ENCODE data around the gene SYNPO. TPM values are rescaled to one million over a fixed set of nuclear protein-coding genes. Genes with fewer than 3 reads are reported as not detected.

The SYNPO gene
- total RNA-seq, 1 experiment from 2014 or later: 5.6 TPM

DNA sequence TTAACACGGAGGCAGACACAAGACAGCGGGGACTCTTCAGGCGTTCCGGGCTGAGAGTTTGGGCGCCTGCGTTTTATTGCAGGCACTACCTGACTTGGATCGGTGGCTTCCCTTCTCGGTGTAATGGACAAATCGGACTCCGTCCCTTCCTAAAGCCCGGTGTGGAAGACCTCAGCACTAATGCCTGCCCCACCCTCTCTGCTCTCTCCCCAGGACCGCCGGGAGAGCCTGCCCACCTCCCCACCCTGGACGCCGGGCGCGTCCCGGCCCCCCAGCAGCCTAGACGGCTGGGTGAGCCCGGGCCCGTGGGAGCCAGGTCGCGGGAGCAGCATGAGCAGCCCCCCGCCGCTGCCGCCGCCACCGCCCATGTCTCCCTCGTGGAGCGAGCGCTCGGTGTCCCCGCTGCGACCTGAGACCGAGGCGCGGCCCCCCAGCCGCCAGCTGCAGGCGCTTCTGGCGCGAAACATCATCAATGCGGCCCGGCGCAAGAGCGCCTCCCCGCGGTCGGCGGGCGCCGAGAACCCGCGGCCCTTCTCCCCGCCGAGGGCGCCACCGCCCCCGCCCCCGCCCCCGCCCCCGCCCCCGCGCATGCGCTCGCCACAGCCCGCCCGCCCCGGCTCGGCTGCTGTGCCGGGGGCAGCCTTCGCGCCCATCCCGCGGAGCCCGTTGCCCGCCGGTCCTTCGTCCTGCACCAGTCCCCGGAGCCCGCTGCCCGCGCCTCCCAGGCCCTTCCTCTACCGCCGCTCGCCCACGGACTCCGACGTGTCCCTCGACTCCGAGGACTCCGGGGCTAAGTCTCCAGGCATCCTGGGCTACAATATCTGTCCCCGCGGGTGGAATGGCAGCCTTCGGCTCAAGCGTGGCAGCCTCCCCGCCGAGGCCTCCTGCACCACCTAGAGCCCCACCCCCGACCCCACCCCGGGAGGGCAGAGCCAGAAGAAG lies 16.0 kb downstream of the SYNPO start:
- peak; percentile 58 for DNase-seq (ENCODE audit: low read depth)

DNA sequence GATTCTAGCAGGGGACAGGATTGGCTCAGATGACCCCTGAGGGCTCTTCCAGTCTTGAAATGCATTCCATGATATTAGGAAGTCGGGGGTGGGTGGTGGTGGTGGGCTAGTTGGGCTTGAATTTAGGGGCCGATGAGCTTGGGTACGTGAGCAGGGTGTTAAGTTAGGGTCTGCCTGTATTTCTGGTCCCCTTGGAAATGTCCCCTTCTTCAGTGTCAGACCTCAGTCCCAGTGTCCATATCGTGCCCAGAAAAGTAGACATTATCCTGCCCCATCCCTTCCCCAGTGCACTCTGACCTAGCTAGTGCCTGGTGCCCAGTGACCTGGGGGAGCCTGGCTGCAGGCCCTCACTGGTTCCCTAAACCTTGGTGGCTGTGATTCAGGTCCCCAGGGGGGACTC lies 17.7 kb downstream of the SYNPO start:
- DNase-seq (ENCODE audit: low read depth): no peak

DNA sequence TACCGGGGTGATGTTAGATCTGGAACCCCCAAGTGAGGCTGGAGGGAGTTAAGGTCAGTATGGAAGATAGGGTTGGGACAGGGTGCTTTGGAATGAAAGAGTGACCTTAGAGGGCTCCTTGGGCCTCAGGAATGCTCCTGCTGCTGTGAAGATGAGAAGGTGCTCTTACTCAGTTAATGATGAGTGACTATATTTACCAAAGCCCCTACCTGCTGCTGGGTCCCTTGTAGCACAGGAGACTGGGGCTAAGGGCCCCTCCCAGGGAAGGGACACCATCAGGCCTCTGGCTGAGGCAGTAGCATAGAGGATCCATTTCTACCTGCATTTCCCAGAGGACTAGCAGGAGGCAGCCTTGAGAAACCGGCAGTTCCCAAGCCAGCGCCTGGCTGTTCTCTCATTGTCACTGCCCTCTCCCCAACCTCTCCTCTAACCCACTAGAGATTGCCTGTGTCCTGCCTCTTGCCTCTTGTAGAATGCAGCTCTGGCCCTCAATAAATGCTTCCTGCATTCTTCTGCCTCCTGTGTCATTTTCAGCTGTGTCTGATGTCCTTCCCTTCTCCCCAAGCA lies 18.3 kb downstream of the SYNPO start:
- DNase-seq (ENCODE audit: low read depth): no peak

DNA sequence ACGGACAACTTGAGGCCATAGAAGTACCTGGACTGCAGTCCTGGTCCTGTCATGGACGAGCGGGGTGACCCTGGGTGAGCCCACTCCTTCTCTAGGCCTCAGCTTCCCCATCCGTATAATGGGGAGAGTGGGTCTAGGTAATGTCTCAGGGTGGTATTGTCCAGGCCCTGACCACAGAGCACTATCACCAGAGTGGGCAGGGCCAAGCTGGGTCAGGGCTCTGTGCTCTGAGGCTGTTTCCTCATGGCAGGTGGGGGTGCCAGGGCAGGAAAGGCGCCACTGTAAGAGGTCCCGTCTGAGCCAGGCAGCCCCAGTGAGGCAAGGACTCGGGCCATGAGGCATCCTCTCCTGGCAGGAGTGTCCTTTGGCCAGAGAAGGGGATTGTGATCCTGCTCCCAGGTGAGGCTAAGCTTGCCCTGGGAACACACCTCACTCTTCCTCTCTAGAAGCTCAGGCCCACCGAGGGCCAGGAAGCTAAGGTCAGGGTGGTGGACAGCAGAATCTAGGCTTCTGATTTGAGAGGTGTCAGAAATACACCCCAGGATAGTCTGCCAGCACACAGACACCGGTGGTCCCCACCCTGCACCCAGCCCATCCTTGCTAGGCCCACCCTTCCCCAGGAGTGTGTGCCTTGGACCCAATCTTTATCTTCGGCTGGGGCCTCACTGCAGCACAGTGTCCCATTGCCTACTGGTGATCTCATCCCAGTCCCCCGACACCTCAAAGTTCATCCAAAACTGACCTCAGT lies 19.1 kb downstream of the SYNPO start:
- DNase-seq (ENCODE audit: low read depth): no peak

DNA sequence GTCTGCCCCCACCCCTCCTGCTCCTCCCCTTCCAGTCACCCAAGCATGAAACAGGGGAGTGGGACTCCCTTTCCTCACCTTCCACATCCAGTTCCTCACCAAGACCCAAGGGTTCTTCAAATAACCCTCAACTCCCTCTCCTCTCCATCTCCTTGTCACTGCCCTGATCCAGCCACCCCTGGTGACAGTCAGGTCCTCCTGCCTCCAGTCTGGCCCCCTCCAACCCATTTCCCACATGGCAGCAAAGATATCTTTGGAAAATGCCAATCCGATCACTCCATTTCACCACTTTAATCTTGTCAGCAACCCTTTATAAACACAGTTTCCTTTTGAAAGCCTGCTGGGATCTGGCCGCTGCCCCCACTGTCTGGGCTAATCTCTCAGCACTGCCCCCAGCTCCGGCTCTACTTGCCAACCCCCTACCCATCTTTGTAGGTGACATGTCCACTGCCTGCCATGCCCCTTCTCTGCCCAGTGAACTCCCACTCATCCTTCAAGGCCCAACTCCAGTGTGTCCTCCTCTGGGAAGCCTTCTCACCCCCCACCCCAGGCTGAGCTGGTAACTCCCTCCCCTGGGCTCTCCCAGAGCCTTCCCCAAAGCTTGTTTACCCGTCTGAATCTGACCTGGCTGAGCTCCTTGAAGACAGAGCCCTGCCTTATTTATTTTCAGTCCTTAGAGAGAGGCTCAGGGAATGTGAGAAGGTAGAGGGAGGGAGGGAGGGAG lies 19.8 kb downstream of the SYNPO start:
- no peak for DNase-seq (ENCODE audit: low read depth)

DNA sequence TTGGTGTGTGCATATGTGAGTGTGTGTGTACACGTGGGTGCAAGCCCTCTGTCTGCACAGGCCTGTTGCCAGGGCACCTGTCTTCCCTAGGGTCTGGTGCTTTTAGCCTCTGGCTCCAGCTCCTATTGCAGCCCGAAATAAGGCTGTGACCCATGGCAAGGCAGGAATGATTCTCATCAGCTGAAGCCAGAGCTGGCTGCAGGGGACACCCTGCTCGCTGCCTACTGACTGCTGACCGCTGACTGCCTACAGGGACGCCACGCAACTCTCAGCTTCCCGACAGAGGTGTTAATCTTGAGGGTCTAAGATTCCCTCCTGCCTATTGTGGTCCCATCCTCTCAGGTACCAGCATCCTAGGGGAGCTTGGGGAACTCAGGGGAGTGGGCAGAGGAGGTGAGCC lies 20.6 kb downstream of the SYNPO start, which contains the start of gene MYOZ3:
MYOZ3 (plus strand) TSS at position 166 of the 400 bp plus-strand sequence. CDS start 1,691 bp downstream, outside the sequence.
- DNase-seq (ENCODE audit: low read depth): no peak

DNA sequence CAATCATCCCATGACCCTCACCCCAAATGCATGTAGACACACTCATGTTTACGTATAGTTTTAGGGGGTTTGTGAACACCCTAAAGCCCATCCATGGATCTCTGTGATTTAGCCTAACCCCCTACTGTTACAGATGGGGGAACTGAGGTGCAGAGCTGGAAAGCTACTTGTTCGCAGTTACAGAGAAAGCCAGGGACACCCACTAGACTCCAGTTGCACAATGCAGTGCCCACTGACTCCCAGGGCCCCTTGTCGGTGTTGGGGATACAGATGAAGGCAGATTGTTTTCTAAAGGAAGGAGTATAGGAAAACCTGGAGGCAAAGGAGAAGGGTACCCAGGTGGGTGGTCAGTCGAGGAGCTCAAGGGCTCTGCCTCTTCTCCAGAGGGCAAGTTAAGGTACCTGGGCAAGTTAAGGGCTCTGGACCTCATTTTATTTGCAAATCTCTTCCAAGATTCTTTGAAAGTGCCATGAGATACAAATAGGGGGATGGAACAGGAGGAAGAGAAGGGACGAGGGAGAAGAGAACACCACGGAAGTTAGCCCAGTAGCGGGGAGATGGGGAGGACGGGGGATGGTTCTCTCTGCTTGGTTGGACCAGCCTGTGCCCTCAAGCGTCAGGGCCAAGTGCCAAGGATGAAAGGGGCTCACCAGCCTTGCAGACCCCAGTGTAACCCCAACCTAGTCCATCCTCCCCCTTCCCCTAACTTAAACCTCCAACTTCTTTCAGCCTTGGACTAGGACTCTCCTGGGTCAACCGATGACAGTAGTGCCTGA lies 21.5 kb downstream of the SYNPO start:
- DNase-seq (ENCODE audit: low read depth): no peak

DNA sequence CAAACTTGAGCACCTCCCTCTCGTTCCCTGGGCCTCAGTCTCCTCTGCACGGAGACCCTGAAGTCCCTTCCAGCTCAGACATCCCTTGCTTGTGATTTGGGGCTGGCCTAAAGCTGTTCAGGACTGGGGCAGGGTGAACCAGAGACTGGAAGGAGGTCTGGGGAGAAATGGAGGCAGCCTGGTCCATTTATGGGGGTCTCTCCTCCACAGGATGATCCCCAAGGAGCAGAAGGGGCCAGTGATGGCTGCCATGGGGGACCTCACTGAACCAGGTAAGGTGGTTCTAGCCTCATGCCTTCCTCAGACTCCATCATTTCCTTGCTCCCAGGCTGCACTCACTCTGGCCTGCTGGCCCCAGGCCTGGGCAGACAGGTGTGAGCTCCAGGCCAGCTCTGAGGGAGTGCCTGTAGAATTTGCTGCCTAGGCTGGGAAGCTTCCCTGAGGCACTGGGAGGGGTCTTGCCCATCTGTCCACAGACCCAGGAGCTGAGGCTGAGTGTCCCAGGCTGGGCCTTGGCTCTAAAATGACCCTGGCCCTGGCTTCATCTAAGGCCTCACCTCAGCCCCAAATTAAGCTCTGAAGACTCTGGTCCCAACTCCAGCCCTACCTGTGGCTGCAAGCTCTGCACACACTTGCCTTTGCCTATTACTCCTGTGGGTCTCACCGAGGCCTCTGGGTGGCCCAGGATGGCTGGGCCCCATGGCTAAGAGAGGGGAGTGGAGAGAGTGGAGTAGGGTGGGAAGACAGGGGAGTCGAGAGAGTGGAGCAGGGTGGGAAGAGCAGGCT lies 22.5 kb downstream of the SYNPO start:
- DNase-seq (ENCODE audit: low read depth): no peak

DNA sequence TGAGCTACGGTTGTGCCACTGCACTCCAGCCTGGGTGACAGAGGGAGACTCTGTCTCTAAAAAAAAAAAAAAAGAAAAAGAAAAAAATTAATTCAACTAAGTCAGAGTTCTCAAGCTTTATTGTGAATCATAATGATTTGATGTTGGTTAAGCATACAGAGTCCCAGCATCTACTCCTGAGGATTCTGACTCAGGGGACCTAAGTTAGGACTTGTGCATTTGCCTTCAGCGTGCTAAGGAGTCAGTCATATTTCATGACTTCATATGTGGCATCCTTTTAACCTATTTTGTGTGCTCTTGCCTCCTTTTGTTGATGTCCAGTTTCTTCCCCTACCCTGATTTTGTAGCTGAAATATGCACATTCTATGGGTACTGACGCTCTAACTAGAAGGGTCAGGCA lies 23.5 kb downstream of the SYNPO start:
- no peak for DNase-seq (ENCODE audit: low read depth)

DNA sequence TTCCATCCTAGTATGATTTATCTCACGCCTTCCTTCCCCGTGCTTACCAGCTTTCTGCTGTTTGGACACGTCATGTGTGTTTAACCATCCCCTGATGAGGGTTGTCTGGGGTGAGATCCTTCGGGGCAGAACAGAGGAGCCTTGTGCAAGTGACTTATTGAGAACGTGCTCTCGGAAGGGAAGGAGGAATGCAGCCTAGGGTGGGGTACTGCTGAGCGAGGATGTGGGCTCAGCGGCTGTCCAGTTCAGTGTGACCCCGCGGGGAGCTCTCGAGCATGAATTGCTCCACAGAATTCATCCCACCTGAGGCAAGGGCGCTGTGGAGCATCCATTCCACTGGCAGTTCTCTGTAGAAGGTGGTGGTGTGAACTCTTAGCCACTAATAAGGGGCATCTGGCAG lies 24.6 kb downstream of the SYNPO start:
- no peak for DNase-seq (ENCODE audit: low read depth)

DNA sequence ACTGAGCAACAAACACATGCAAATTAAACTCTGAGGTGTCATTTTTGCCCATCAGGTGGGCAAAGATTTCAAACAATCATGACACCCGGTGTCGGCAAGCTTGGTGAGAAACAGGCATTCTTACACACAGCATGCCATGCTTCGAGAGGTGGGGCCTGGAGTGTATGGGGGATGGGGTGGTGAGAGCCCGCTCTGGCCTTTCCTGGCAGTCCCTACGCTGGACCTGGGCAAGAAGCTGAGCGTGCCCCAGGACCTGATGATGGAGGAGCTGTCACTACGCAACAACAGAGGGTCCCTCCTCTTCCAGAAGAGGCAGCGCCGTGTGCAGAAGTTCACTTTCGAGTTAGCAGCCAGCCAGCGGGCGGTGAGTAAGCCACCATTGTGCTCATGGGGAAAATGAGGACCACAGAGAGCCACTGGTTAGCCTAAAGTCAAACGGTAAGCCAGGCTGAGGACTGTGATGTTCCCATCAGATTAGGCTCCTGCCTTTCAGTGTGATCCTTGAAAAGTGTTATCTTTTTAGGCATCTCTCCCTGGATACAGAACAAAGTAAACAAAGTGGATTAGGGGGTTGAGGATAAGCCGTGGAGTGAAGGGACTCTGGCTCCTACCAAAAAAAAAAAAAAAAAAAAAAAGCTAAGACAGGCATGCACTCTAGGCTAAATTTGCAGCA lies 30.0 kb downstream of the SYNPO start:
- DNase-seq (ENCODE audit: low read depth): peak; percentile 45

DNA sequence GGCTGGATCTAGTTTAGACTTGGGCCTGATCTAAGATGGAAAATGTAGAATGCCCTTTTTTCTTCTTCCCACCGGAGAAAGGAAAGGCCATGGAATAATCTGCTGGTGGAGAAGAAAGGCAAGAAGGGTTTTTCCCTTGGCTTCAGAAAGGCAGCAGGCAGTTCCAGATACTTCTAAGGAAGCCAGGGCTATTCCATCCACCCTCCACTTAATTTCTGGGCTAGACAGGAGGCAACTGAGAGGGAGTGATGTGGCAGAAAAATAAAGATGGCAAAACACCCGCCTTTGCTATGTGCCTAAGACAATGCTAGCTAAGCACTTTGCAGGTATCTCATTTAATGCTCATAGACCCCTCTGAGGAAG lies 30.5 kb downstream of the SYNPO start:
- no peak for DNase-seq (ENCODE audit: low read depth)

DNA sequence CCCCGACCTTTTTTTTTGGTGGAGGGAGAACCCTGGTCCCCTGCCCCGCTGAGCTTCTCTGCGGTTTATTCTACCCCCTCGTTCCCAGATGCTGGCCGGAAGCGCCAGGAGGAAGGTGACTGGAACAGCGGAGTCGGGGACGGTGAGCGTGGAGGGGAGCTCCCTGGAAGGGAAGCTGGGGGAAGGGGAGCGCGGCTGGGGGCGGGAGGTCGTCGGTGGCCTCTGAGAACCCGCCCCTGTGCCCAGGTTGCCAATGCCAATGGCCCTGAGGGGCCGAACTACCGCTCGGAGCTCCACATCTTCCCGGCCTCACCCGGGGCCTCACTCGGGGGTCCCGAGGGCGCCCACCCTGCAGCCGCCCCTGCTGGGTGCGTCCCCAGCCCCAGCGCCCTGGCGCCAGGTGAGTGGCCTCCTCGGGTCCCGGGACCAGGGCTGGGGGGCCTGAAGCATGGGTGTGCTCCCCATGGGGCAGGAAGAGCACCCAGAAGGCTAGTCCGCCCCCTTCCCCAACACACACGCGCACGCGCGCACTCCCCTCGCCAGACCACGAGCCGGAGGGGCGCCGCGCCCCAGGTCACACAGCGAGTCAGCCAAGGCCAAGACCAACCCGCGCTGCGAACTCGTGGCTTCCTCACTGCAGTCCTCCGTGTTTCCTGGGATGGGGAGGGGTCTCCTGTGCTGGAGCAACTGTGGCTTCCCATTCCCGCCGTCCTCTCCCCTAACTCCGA lies 31.2 kb downstream of the SYNPO start:
- no peak for DNase-seq (ENCODE audit: low read depth)

DNA sequence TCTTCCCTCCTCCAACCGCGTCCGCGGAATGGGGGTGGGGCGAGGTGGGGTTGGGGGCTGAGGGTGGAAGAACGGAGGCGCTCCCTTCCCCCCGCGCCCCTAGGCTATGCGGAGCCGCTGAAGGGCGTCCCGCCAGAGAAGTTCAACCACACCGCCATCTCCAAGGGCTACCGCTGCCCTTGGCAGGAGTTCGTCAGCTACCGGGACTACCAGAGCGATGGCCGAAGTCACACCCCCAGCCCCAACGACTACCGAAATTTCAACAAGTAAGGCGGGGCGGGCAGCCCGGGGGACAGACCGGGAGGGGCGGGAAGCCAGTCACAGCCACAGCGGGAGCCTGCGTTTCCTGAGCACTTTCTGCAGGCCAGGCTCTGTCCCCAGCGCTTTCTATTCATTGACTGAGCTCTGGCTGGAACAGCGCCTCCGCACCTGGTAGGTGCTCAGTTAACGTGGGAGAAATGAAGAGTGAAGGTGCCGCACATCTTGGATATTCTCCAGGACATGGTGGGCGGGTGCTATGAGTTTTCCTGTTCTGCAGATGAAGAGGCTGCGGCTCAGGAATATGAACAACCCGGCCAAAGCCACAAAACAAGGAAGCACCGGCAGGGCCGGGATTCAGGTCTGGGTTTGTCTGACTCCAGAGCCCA lies 31.9 kb downstream of the SYNPO start:
- DNase-seq (ENCODE audit: low read depth): peak; percentile 58

DNA sequence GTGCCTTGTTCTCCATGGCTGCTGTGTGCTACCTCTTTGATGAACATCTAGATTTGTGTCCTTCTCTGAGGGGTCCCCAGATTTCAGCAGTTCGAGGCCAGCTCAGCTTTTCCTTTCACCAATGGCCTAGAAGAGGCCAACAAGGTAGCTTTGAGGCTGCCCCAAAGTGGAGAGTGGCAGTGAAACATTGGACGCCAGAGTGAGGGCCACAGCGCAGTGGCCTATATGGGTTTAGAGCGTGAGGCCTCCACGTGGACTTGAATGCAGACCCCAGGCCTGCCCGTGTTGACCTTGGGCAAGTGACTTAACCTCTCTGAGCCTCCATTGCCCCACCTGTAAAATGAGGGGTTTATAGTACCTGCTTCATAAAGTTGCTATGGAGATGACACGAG lies 32.4 kb downstream of the SYNPO start:
- no peak for DNase-seq (ENCODE audit: low read depth)

DNA sequence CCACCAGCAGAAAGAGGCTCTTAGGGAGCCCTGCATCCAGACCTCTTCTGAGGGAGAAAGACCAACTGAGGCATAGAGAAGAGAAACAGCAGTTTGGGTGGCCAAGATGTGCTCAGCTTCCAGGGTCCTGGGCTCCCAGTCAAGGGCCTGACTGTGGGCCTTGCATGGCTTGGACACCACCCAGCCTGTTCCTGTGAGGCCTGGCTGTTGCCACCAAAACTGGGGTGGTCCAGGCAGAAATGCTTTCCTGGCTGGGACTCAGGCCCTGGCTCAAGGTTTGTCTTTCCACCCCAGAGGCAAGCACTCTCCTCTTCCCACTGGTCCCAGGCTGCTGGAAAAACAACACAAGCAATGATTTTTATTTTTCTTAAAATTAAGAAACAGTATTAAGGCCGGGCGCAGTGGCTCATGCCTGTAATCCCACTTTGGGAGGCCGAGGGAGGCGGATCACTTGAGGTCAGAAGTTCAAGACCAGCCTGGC lies 33.9 kb downstream of the SYNPO start:
- no peak for DNase-seq (ENCODE audit: low read depth)

DNA sequence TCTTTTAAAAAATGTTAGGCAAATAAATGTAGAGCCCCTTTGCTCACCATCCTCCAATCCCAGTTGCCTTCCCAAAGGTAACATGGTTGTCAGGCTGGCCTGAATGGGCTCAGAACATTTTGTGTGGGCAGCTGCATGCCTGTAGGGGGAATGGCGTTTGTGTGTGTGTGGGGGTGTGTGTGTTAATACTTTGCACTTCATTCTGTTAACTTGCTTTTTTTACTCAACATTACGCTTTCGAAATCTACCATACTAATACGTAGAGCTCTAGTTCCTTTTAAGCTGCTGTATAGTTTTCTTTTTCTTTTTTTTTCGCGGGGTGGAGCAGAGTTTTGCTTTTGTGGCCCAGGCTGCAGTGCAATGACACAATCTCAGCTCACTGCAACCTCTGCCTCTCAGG lies 34.6 kb downstream of the SYNPO start:
- DNase-seq (ENCODE audit: low read depth): no peak

DNA sequence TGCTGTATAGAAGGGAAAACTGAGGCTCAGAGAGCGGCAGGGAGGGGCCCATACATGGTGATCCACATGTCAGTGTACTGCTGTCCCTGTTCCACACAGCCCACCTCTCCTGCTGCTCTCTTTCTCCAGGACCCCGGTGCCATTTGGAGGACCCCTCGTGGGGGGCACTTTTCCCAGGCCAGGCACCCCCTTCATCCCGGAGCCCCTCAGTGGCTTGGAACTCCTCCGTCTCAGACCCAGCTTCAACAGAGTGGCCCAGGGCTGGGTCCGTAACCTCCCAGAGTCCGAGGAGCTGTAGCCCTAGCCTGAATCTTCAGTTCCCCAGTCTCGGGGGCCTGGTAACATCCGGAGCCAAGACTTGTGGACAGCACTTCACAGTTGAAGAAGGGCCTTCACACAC lies 36.1 kb downstream of the SYNPO start:
- DNase-seq (ENCODE audit: low read depth): no peak

Measured in M059J (cell line).